ENCODE data around the gene TCF7L2. TPM values are rescaled to one million over a fixed set of nuclear protein-coding genes. Genes with fewer than 3 reads are reported as not detected.
"Not testable (repeated sequence)": the region's sequence is repeated elsewhere in the genome, so short reads cannot be mapped to it uniquely, and the experiment has no call there.

The TCF7L2 gene
- total and polyA plus RNA-seq, 8 donors = 6.7 to 179 (median 61.7) TPM

- WGBS, 5 donors = 73 to 81% (median 74%) methylated on average over 8 of the region's 8 CpGs
- H3K27me3 ChIP-seq = no peaks in the 10 kb centered on the region
- peaks cover 19 to 75% (median 65%) of the 10 kb centered on the region in 4 donors for H3K4me1 ChIP-seq
- peak in 1 of 2 donors; percentile 56 for DNase-seq
- H3K4me3 ChIP-seq = no peak overlapping the region
- H3K9me3 ChIP-seq = no peaks in the 10 kb centered on the region
- TF ChIP-seq POLR2A (IDR thresholded peaks at IDR 0.05) (no peak), CTCF (IDR thresholded peaks at IDR 0.05) (no peak), POLR2AphosphoS5 (IDR thresholded peaks at IDR 0.05) (no peak), EP300 (IDR thresholded peaks at IDR 0.05) (no peak)
- H3K36me3 ChIP-seq = peaks cover 0 to 6% (median 0%) of the 10 kb centered on the region in 4 donors
- intact Hi-C loops (cut with DNase I; ENCODE audit: low total_unique reads) = no loop called here
- peak overlapping the region in 1 of 5 donors; percentile 48 for H3K27ac ChIP-seq
Observed at GRCh38 chr10:113103131-113103840, 153.2 kb downstream of the TCF7L2 start.

GRCh38 chr10:113104047-113104446, 154.0 kb downstream of the TCF7L2 start:
- Histone ChIP-seq H3K36me3 (peaks cover 0 to 4% (median 0%) of the 10 kb centered on the region in 4 donors), H3K4me3 (no peak overlapping the region), H3K27me3 (no peaks in the 10 kb centered on the region), H3K27ac (peak overlapping the region in 1 of 5 donors; percentile 48), H3K4me1 (peaks cover 23 to 76% (median 66%) of the 10 kb centered on the region in 4 donors), H3K9me3 (no peaks in the 10 kb centered on the region)
- intact Hi-C loops (cut with DNase I; ENCODE audit: low total_unique reads) = no loop called here
- 48 to 82% (median 63%) methylated on average over 3 of the region's 3 CpGs for WGBS, 5 donors
- TF ChIP-seq POLR2A (IDR thresholded peaks at IDR 0.05) = no peak
- no peak for TF ChIP-seq CTCF (IDR thresholded peaks at IDR 0.05)
- TF ChIP-seq POLR2AphosphoS5 (IDR thresholded peaks at IDR 0.05) = no peak
- TF ChIP-seq EP300 (IDR thresholded peaks at IDR 0.05) = no peak
- DNase-seq = peak in 1 of 2 donors; percentile 29

- no peak overlapping the region for H3K27ac ChIP-seq
- no peak overlapping the region for H3K4me3 ChIP-seq
- H3K36me3 ChIP-seq = no peaks in the 10 kb centered on the region
- intact Hi-C loops (cut with DNase I; ENCODE audit: low total_unique reads) = no loop called here
- peaks cover 41 to 87% (median 72%) of the 10 kb centered on the region in 4 donors for H3K4me1 ChIP-seq
- no peaks in the 10 kb centered on the region for H3K27me3 ChIP-seq
- 69 to 77% (median 72%) methylated on average over 15 of the region's 15 CpGs for WGBS, 5 donors
- no peak for TF ChIP-seq POLR2AphosphoS5 (IDR thresholded peaks at IDR 0.05)
- no peak for TF ChIP-seq EP300 (IDR thresholded peaks at IDR 0.05)
- peak in 2 of 7 experiments; percentile 49 for TF ChIP-seq CTCF (IDR thresholded peaks at IDR 0.05)
- DNase-seq = peak in 1 of 2 donors; percentile 37
- H3K9me3 ChIP-seq = no peaks in the 10 kb centered on the region
Observed at GRCh38 chr10:113108194-113108835, 158.3 kb downstream of the TCF7L2 start.

- H3K27me3 ChIP-seq = no peaks in the 10 kb centered on the region
- peaks cover 41 to 87% (median 71%) of the 10 kb centered on the region in 4 donors for H3K4me1 ChIP-seq
- no peak overlapping the region for H3K4me3 ChIP-seq
- intact Hi-C loops (cut with DNase I; ENCODE audit: low total_unique reads) = no loop called here
- H3K9me3 ChIP-seq = no peaks in the 10 kb centered on the region
- H3K27ac ChIP-seq = no peak overlapping the region
- no peak for DNase-seq
- WGBS, 5 donors = 52 to 84% (median 68%) methylated on average over 8 of the region's 8 CpGs
- no peaks in the 10 kb centered on the region for H3K36me3 ChIP-seq
- TF ChIP-seq POLR2A (IDR thresholded peaks at IDR 0.05) (no peak), POLR2AphosphoS5 (IDR thresholded peaks at IDR 0.05) (peak in 1 of 3 donors; percentile 14), CTCF (IDR thresholded peaks at IDR 0.05) (no peak), EP300 (IDR thresholded peaks at IDR 0.05) (no peak)
Observed at GRCh38 chr10:113108948-113109347, 158.9 kb downstream of the TCF7L2 start.

- H3K27me3 ChIP-seq; H3K9me3 ChIP-seq; H3K4me3 ChIP-seq; H3K36me3 ChIP-seq; DNase-seq; intact Hi-C loops (cut with DNase I; ENCODE audit: low total_unique reads); H3K27ac ChIP-seq: not testable (repeated sequence)
- peaks cover 37 to 87% (median 68%) of the 10 kb centered on the region in 4 donors for H3K4me1 ChIP-seq
- WGBS, 5 donors = 80 to 95% (median 93%) methylated on average over 4 of the region's 4 CpGs
Observed at GRCh38 chr10:113109482-113109881, 159.4 kb downstream of the TCF7L2 start.

Measured in stomach (tissue), 9 donors.